GM21367 (cell line): ENCODE results near the gene KCNH6.

Experiments
- ATAC-seq: cut with Tn5 transposase; IDR thresholded peaks from one replicate; pipeline ENCODE4 v1.9.1; 2021; ENCODE audit not compliant: unreplicated experiment

KCNH6 gene

GRCh38 chr17:63549946-63550816 is 27.0 kb downstream of the KCNH6 start, which contains the start of gene DCAF7:
TSS of gene DCAF7 (plus strand) at chr17:63550477. CDS start at chr17:63550678, 201 bp downstream.
- ATAC-seq: peak; percentile 91

- no peak for ATAC-seq
Measured at GRCh38 chr17:63550817-63551639, 27.9 kb downstream of the KCNH6 start.

GRCh38 chr17:63552211-63552610 is 29.1 kb downstream of the KCNH6 start:
- no peak for ATAC-seq

- no peak for ATAC-seq
Measured at GRCh38 chr17:63555500-63556156, 32.5 kb downstream of the KCNH6 start.

GRCh38 chr17:63557416-63557815 is 34.3 kb downstream of the KCNH6 start:
- ATAC-seq: no peak

GRCh38 chr17:63558441-63558840 is 35.3 kb downstream of the KCNH6 start:
- ATAC-seq: no peak

GRCh38 chr17:63561819-63562218 is 38.7 kb downstream of the KCNH6 start:
- no peak for ATAC-seq

- no peak for ATAC-seq
Measured at GRCh38 chr17:63563339-63563738, 40.2 kb downstream of the KCNH6 start.

GRCh38 chr17:63564562-63564961 is 41.4 kb downstream of the KCNH6 start:
- no peak for ATAC-seq

- no peak for ATAC-seq
Measured at GRCh38 chr17:63567229-63567628, 44.1 kb downstream of the KCNH6 start.

GRCh38 chr17:63568563-63568962 is 45.4 kb downstream of the KCNH6 start:
- ATAC-seq: no peak

GRCh38 chr17:63571632-63572310 is 48.6 kb downstream of the KCNH6 start:
- no peak for ATAC-seq

GRCh38 chr17:63573634-63574033 is 50.5 kb downstream of the KCNH6 start:
- ATAC-seq: no peak

- no peak for ATAC-seq
Measured at GRCh38 chr17:63578027-63578768, 55.0 kb downstream of the KCNH6 start.

- no peak for ATAC-seq
Measured at GRCh38 chr17:63578769-63579111, 55.6 kb downstream of the KCNH6 start.

- ATAC-seq: no peak
Measured at GRCh38 chr17:63579633-63580032, 56.5 kb downstream of the KCNH6 start.

- no peak for ATAC-seq
Measured at GRCh38 chr17:63587770-63588169, 64.6 kb downstream of the KCNH6 start.

GRCh38 chr17:63588797-63589196 is 65.6 kb downstream of the KCNH6 start:
- ATAC-seq: no peak

- ATAC-seq: no peak
Measured at GRCh38 chr17:63589646-63590045, 66.5 kb downstream of the KCNH6 start.

- no peak for ATAC-seq
Measured at GRCh38 chr17:63592797-63593196, 69.6 kb downstream of the KCNH6 start.
